OCI-LY7 (cell line): ENCODE data around the gene AUTS2. TPM values are rescaled to one million over a fixed set of nuclear protein-coding genes. Genes with fewer than 3 reads are reported as not detected.

Experiments
- BruUV-seq: library from RNA; stranded (reverse); fragments of 400-500 nt; replicated peaks from 2 replicates; lab custom pipeline; 2021; lab: Mats Ljungman, UMichigan
- CTCF ChIA-PET: fragments of 300-600 bp; sonication (Branson Sonifier 250); formaldehyde crosslinking; loops from one replicate; lab custom pipeline; 2022; ENCODE audit warnings: antibody characterized with exemption; ENCODE audit not compliant: unreplicated experiment; lab: Charles Lee
- POLR2A ChIA-PET: fragments of 300-600 bp; sonication (Branson Sonifier 250); formaldehyde crosslinking; loops from one replicate; lab custom pipeline; 2022; ENCODE audit warnings: antibody characterized with exemption; lab: Charles Lee
- DNase-seq: peaks from one replicate; pipeline ENCODE4 v3.0.0-alpha.2; 2015; ENCODE audit warnings: low spot score
- H2AFZ ChIP-seq: fragments of 200-600 bp; sonication (generic), shearing (Covaris generic); 2 replicates; pipeline ENCODE4 v1.6.1; 2014; ENCODE audit warnings: mild to moderate bottlenecking, antibody characterized with exemption, low read length, moderate library complexity
- H3K27ac ChIP-seq: fragments of 200-600 bp; sonication (generic); 2 replicates; pipeline ENCODE4 v1.5.1; 2014; ENCODE audit warnings: mixed run types, low read depth, mild to moderate bottlenecking, moderate library complexity, low read length, inconsistent platforms; ENCODE audit not compliant: poor library complexity, severe bottlenecking
- H3K36me3 ChIP-seq: fragments of 200-600 bp; sonication (generic); 2 replicates; pipeline ENCODE4 v1.6.1; 2014; ENCODE audit warnings: mild to moderate bottlenecking, antibody characterized with exemption, low read length, moderate library complexity, mixed read lengths; ENCODE audit not compliant: insufficient read depth
- H3K4me1 ChIP-seq: fragments of 200-600 bp; sonication (generic); 2 replicates; pipeline ENCODE4 v1.5.1; 2014; ENCODE audit warnings: mild to moderate bottlenecking, low read length; ENCODE audit not compliant: insufficient read depth, poor library complexity, severe bottlenecking
- H3K4me2 ChIP-seq: fragments of 200-600 bp; sonication (generic); 2 replicates; pipeline ENCODE4 v1.6.1; 2014; ENCODE audit warnings: mild to moderate bottlenecking, low read length
- H3K4me3 ChIP-seq: fragments of 200-600 bp; sonication (generic); 2 replicates; pipeline ENCODE4 v1.5.1; 2014; ENCODE audit warnings: mild to moderate bottlenecking, low read depth, low read length; ENCODE audit not compliant: poor library complexity, severe bottlenecking
- H3K79me2 ChIP-seq: fragments of 200-600 bp; sonication (generic); 2 replicates; pipeline ENCODE4 v1.6.1; 2016; ENCODE audit warnings: low read depth, mild to moderate bottlenecking, low read length, moderate library complexity, mixed read lengths; ENCODE audit not compliant: insufficient read depth
- H3K9me2 ChIP-seq: fragments of 200-600 bp; sonication (generic); 2 replicates; pipeline ENCODE4 v1.6.1; 2016; ENCODE audit warnings: mild to moderate bottlenecking, low read length, mixed read lengths; ENCODE audit not compliant: insufficient read depth
- H3K9me3 ChIP-seq: fragments of 200-600 bp; sonication (generic); 2 replicates; pipeline ENCODE4 v1.6.1; 2014; ENCODE audit warnings: mild to moderate bottlenecking, mixed run types, low read length, mixed read lengths
- H4K20me1 ChIP-seq: fragments of 200-600 bp; sonication (generic); 2 replicates; pipeline ENCODE4 v1.6.1; 2014; ENCODE audit warnings: mild to moderate bottlenecking, antibody characterized with exemption, low read length, moderate library complexity, mixed read lengths; ENCODE audit not compliant: insufficient read depth
- CTCF ChIP-seq: fragments of 200-600 bp; sonication (generic); conservative IDR thresholded peaks from 2 replicates; pipeline ENCODE4 v1.5.1; 2014; ENCODE audit warnings: mild to moderate bottlenecking, antibody characterized with exemption, low read length, moderate library complexity, mixed read lengths
- EZH2phosphoT487 ChIP-seq: fragments of 200-600 bp; sonication (generic); IDR thresholded peaks from 2 replicates; pipeline ENCODE4 v1.6.1; 2018; ENCODE audit warnings: low read depth, borderline replicate concordance, mild to moderate bottlenecking, mixed run types, antibody characterized with exemption, low read length, moderate library complexity, mixed read lengths
- intact Hi-C: fragments of 100-400 bp; cut with micrococcal nuclease; formaldehyde crosslinking; loops from one replicate; pipeline ENCODE4 v1.10.0; 2022; ENCODE audit not compliant: unreplicated experiment
- total RNA-seq, 2 experiments: library from RNA; depleted of rRNA in 1 of 2; stranded (reverse); fragments of >200 nt in 1 of 2; shearing (Covaris generic) in 1 of 2; gene quantifications; 2 replicates each; pipeline ENCODE4 v1.2.3, GENCODE V29; 2014 to 2022

The AUTS2 gene
- total RNA-seq, 2 experiments from 2014 or later = 37.9 to 78.5 TPM

- H3K79me2 ChIP-seq = no peaks in the 10 kb centered on the region
- H2AFZ ChIP-seq = no peak overlapping the region
- no TSS peak for BruUV-seq
- H3K9me2 ChIP-seq = no peaks in the 10 kb centered on the region
- H4K20me1 ChIP-seq = no peaks in the 10 kb centered on the region
- TF ChIP-seq CTCF (no peak), EZH2phosphoT487 (no peak)
- no peak overlapping the region for H3K4me2 ChIP-seq
- H3K4me3 ChIP-seq = no peak overlapping the region
- H3K27ac ChIP-seq = no peak overlapping the region
- peaks cover 8% of the 10 kb centered on the region for H3K4me1 ChIP-seq
- no peak for DNase-seq
- CTCF ChIA-PET = no interaction called here
- no peaks in the 10 kb centered on the region for H3K36me3 ChIP-seq
- intact Hi-C loops = loop anchor here (10.0 kb wide), 1 partner anchor 231 kb away; no protein-coding TSS in a partner anchor
- 0 out of 2 replicates have a peak, but pooled peaks cover 9% of the 10 kb centered on the region for H3K9me3 ChIP-seq
- POLR2A ChIA-PET = interaction anchor here (0.7 kb wide), 1 partner anchor 9 kb away, joined by 3 read pairs; no protein-coding TSS in a partner anchor
Measured at GRCh38 chr7:70165477-70166170, 567.3 kb downstream of the AUTS2 start.

- H2AFZ ChIP-seq = no peak overlapping the region
- intact Hi-C loops = no loop called here
- H3K36me3 ChIP-seq = no peaks in the 10 kb centered on the region
- no peak overlapping the region for H3K4me2 ChIP-seq
- 0 out of 2 replicates have a peak, but pooled peaks cover 7% of the 10 kb centered on the region for H3K9me3 ChIP-seq
- H3K79me2 ChIP-seq = no peaks in the 10 kb centered on the region
- no peak overlapping the region for H3K27ac ChIP-seq
- no peaks in the 10 kb centered on the region for H4K20me1 ChIP-seq
- ChIA-PET CTCF (no interaction called here), POLR2A (interaction anchor here (0.7 kb wide), 1 partner anchor 19 kb away, joined by 3 read pairs; no protein-coding TSS in a partner anchor)
- H3K4me3 ChIP-seq = no peak overlapping the region
- TF ChIP-seq EZH2phosphoT487 (no peak), CTCF (no peak)
- no TSS peak for BruUV-seq
- H3K4me1 ChIP-seq = no peaks in the 10 kb centered on the region
- DNase-seq = no peak
- H3K9me2 ChIP-seq = no peaks in the 10 kb centered on the region
Measured at GRCh38 chr7:70171369-70171920, 573.2 kb downstream of the AUTS2 start.

- H3K36me3 ChIP-seq = no peaks in the 10 kb centered on the region
- no peaks in the 10 kb centered on the region for H3K9me3 ChIP-seq
- BruUV-seq = no TSS peak
- no peak overlapping the region for H3K4me3 ChIP-seq
- ChIA-PET POLR2A (no interaction called here), CTCF (interaction anchor here (1.2 kb wide), 1 partner anchor 16 kb away, joined by 4 read pairs; no protein-coding TSS in a partner anchor)
- H3K79me2 ChIP-seq = no peaks in the 10 kb centered on the region
- intact Hi-C loops = no loop called here
- no peak for DNase-seq
- no peak overlapping the region for H2AFZ ChIP-seq
- no peaks in the 10 kb centered on the region for H3K9me2 ChIP-seq
- H3K4me2 ChIP-seq = no peak overlapping the region
- H3K27ac ChIP-seq = no peak overlapping the region
- no peaks in the 10 kb centered on the region for H3K4me1 ChIP-seq
- no peak for TF ChIP-seq CTCF
- no peak for TF ChIP-seq EZH2phosphoT487
- H4K20me1 ChIP-seq = no peaks in the 10 kb centered on the region
Measured at GRCh38 chr7:70177166-70177565, 578.9 kb downstream of the AUTS2 start.
